Neutrophil (primary cell): Measurements from ENCODE around the gene NFE2L1.

Experiments used
- H3K27ac ChIP-seq: fragments of 200-600 bp; sonication (generic); 2 replicates; pipeline ENCODE4 v1.5.1; 2016; ENCODE audit warnings: mild to moderate bottlenecking, moderate library complexity
- H3K27me3 ChIP-seq: fragments of 200-600 bp; sonication (generic); 2 replicates; pipeline ENCODE4 v1.6.0; 2016; ENCODE audit warnings: mild to moderate bottlenecking
- H3K36me3 ChIP-seq: fragments of 200-600 bp; sonication (generic); 2 replicates; pipeline ENCODE4 v1.5.1; 2017
- H3K4me1 ChIP-seq, 2 experiments: fragments of 200-600 bp in 1 of 2; sonication (generic) in 1 of 2; 1 replicate in 1 of 2; 2 replicates in 1 of 2; pipeline versions ENCODE4 v1.5.1 to v1.6.1; 2013 to 2016; ENCODE audit warnings: low read depth in 1 of 2, low read length in 1 of 2, mild to moderate bottlenecking in 1 of 2, moderate library complexity in 1 of 2; ENCODE audit not compliant: control insufficient read depth in 1 of 2, insufficient read depth in 1 of 2
- H3K4me3 ChIP-seq, 2 experiments: fragments of 200-600 bp in 1 of 2; sonication (generic) in 1 of 2; 1 replicate in 1 of 2; 2 replicates in 1 of 2; pipeline ENCODE4 v1.5.1; 2013 to 2016; ENCODE audit warnings: low read depth in 1 of 2, low read length in 1 of 2, mild to moderate bottlenecking in 1 of 2, moderate library complexity in 1 of 2
- H3K9me3 ChIP-seq: fragments of 200-600 bp; sonication (generic); 2 replicates; pipeline ENCODE4 v1.5.1; 2016
- CTCF ChIP-seq: fragments of 200-600 bp; sonication (generic); IDR thresholded peaks from 2 replicates; pipeline ENCODE4 v1.5.1; 2016; ENCODE audit warnings: antibody characterized with exemption

Gene NFE2L1

DNA sequence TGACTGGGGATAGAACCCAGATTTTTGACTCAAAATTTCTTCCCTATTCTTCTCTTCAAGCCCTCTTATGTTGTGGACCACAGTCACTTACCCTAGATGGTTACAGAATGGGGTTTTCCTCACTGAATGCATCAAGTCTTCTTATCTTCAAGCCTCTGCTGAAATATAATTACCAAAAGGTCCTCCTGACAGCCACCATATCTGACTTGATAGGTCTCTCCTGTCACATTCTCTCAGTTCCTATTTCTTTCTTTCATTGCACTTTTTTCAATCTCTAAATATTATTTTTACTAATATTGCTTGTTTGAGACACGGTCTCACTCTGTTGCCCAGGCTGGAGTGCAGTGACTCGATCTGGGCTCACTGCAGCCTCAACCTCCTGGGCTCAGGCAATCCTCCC, 9.5 kb upstream of the NFE2L1 start:
- TF ChIP-seq CTCF: no peak
- Histone ChIP-seq H3K27ac (no peak overlapping the region), H3K9me3 (no peaks in the 10 kb centered on the region), H3K27me3 (peaks cover 97% of the 10 kb centered on the region), H3K36me3 (no peaks in the 10 kb centered on the region), H3K4me3 (no peak overlapping the region), H3K4me1 (peaks cover 7 to 9% of the 10 kb centered on the region in 2 experiments)

DNA sequence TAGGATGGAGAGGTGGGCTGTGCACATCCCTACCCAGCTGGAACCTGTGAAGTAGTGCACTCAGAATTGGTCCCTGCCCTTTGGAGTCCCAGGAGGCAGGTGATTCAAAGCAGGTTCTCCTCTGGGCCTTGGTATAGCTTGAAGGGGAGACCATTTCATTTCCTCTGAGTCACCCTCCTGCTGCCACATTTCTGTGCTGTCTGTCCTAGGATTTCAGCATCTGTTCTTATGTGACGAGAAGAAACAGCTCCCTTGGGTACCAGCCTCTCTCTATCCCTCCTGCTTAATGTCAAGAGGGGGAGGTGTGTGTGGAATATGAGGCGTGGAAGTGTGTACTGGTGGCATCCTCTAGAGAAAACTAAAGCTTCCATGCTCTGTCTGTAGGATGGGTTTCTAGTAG, 5.0 kb upstream of the NFE2L1 start:
- H3K27me3 ChIP-seq: peaks cover 56% of the 10 kb centered on the region
- no peak overlapping the region for H3K4me3 ChIP-seq
- no peaks in the 10 kb centered on the region for H3K9me3 ChIP-seq
- H3K27ac ChIP-seq: no peak overlapping the region
- TF ChIP-seq CTCF: no peak
- H3K36me3 ChIP-seq: no peaks in the 10 kb centered on the region
- H3K4me1 ChIP-seq: peaks cover 7 to 11% of the 10 kb centered on the region in 2 experiments

DNA sequence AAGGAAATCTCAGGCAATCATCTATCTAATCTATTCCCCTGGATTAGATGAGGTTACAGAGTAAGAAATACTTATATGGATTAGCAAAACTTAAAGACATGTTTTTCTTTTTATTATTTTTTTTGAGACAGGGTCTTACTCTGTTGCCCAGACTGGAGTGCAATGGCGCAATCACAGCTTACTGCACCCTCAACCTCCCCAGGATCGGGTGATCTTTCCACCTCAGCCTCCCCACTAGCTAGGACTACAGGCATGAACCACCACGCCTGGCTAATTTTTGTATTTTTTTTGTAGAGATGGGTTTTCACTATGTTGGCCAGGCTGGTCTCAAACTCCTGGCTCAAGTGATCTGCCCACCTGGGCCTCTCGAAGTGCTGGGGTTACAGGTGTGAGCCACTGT, 3.3 kb upstream of the NFE2L1 start:
- H3K9me3 ChIP-seq: no peaks in the 10 kb centered on the region
- peaks cover 39% of the 10 kb centered on the region for H3K27me3 ChIP-seq
- no peak overlapping the region for H3K4me3 ChIP-seq
- H3K36me3 ChIP-seq: no peaks in the 10 kb centered on the region
- peaks cover 22 to 23% of the 10 kb centered on the region in 2 experiments for H3K4me1 ChIP-seq
- no peak overlapping the region for H3K27ac ChIP-seq
- TF ChIP-seq CTCF: no peak

DNA sequence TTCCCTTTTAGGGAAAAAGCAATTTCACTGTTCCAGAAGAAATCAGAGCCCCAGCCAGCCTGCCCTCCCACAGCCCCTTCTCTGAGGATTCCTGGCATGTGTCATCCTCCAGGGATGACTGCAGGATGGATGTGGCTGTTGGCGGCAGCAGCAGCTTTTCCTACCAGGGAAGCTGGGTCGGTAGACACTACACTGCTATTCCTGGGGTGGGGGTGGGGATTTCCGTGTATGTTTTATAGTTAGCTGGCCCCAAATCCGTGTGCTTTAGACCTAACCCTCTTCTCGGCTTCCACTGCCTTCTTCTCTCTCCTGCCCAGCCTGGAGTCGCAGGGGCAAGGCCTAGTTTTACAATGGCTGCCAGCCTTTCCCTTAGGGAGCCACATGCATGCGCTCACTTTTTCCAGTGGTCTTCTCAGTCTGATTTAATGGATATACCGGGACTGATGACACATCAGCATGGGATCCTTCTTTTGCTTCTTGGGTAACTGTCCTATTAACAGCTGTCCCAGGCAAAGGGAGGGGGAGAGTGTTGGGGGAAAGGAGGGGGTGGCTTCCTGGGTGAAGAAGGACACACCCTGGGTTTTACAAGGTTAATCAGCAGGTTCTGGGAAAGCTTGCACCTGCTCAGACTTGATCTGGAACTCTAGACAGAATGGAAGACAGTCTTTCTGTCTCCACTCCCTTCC, 2.7 kb upstream of the NFE2L1 start:
- peaks cover 33% of the 10 kb centered on the region for H3K27me3 ChIP-seq
- H3K36me3 ChIP-seq: peaks cover under 1% of the 10 kb centered on the region
- peaks cover 23 to 26% of the 10 kb centered on the region in 2 experiments for H3K4me1 ChIP-seq
- H3K4me3 ChIP-seq: no peak overlapping the region
- H3K27ac ChIP-seq: no peak overlapping the region
- no peak for TF ChIP-seq CTCF
- H3K9me3 ChIP-seq: no peaks in the 10 kb centered on the region

DNA sequence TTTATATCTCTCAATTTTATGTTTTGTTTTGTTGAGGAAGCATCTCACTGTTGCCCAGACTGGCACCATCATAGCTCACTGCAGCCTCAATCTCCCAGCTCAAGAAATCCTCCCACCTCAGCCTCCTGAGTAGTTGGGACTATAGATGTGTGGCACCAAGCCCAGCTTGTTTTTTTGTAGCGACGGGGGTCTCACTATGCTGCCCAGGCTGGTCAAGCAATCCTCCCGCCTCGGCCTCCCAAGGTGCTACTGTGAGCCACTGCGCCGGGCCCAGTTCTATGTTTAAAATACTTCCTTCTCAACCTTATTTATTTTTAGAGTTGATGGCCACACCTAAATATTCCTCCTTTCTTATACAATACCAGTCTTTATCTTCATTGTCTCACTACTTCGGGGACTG, 1.9 kb upstream of the NFE2L1 start:
- Histone ChIP-seq H3K27me3 (peaks cover 25% of the 10 kb centered on the region), H3K27ac (no peak overlapping the region), H3K4me3 (no peak overlapping the region), H3K9me3 (no peaks in the 10 kb centered on the region), H3K4me1 (peaks cover 23 to 26% of the 10 kb centered on the region in 2 experiments), H3K36me3 (peaks cover 9% of the 10 kb centered on the region)
- no peak for TF ChIP-seq CTCF
